CD4-positive, CD25-positive, alpha-beta regulatory T cell (primary cell): ENCODE measurements around the gene WDTC1. TPM values are rescaled to one million over a fixed set of nuclear protein-coding genes. Genes with fewer than 3 reads are reported as not detected.

ENCODE experiments used
- ATAC-seq, 2 donors: fragments of 150-1000 bp; cut with Tn5 transposase; one replicate each; pipeline ENCODE4 v1.10.0; 2021; ENCODE audit warnings: low read depth in 2 of 2, moderate number of reproducible peaks in 2 of 2, moderate library complexity in 1 of 2
- DNase-seq, 3 donors: peaks; one replicate each; pipeline versions ENCODE4 v3.0.0 to v3.0.0-alpha.2; 2012 to 2022; ENCODE audit warnings: mixed read lengths in 1 of 3
- H3K27ac ChIP-seq: one replicate; pipeline ENCODE4 v1.7.0; 2013; ENCODE audit warnings: mild to moderate bottlenecking, low read length; ENCODE audit not compliant: insufficient read depth, poor library complexity, severe bottlenecking
- H3K27me3 ChIP-seq: one replicate; pipeline ENCODE4 v1.7.0; 2013; ENCODE audit warnings: low read length; ENCODE audit not compliant: control insufficient read depth, insufficient read depth
- H3K36me3 ChIP-seq: one replicate; pipeline ENCODE4 v1.7.0; 2013; ENCODE audit warnings: mild to moderate bottlenecking, low read length, moderate library complexity; ENCODE audit not compliant: control insufficient read depth, insufficient read depth
- H3K4me1 ChIP-seq: 2 replicates; pipeline ENCODE4 v1.7.0; 2013; ENCODE audit warnings: mild to moderate bottlenecking, low read length; ENCODE audit not compliant: insufficient read depth, control insufficient read depth, poor library complexity, severe bottlenecking
- H3K4me3 ChIP-seq: one replicate; pipeline ENCODE4 v1.7.0; 2013; ENCODE audit warnings: low read depth, mild to moderate bottlenecking, low read length, moderate library complexity
- H3K9me3 ChIP-seq, 2 experiments: 1 replicate in 1 of 2; 2 replicates in 1 of 2; pipeline ENCODE4 v1.7.0; 2013; ENCODE audit warnings: low read length in 2 of 2, mild to moderate bottlenecking in 1 of 2, moderate library complexity in 1 of 2; ENCODE audit not compliant: control insufficient read depth in 2 of 2
- H3K27ac Mint-ChIP-seq, 3 donors: one replicate each; pipeline ENCODE4 v1.8.0; 2020 to 2022; ENCODE audit warnings: mild to moderate bottlenecking in 3 of 3, mixed read lengths in 3 of 3, moderate library complexity in 2 of 3
- H3K27me3 Mint-ChIP-seq: one replicate; pipeline ENCODE4 v1.8.0; 2022; ENCODE audit warnings: mild to moderate bottlenecking, mixed read lengths
- H3K36me3 Mint-ChIP-seq: one replicate; pipeline ENCODE4 v1.8.0; 2020; ENCODE audit warnings: mixed read lengths
- H3K4me1 Mint-ChIP-seq, 4 donors: one replicate each; pipeline ENCODE4 v1.8.0; 2020 to 2022; ENCODE audit warnings: mixed read lengths in 4 of 4, mild to moderate bottlenecking in 1 of 4
- H3K4me3 Mint-ChIP-seq, 4 donors: one replicate each; pipeline ENCODE4 v1.8.0; 2020 to 2022; ENCODE audit warnings: mild to moderate bottlenecking in 4 of 4, mixed read lengths in 4 of 4, moderate library complexity in 3 of 4
- H3K9me3 Mint-ChIP-seq, 7 donors: one replicate each; pipeline ENCODE4 v1.8.0; 2020 to 2022; ENCODE audit warnings: mixed read lengths in 7 of 7, mild to moderate bottlenecking in 3 of 7, moderate library complexity in 2 of 7
- polyA plus RNA-seq, 4 donors: library from polyadenylated mRNA; unstranded; fragments of 300-500 nt; fragmentation: Illumina TruSeq; gene quantifications; one replicate each; pipeline ENCODE4 v1.2.3, GENCODE V29; 2021
- total RNA-seq: library from RNA; stranded (reverse); gene quantifications from one replicate; pipeline ENCODE4 v1.2.3, GENCODE V29; 2022

Gene WDTC1
- total and polyA plus RNA-seq, 5 donors from 2014 or later: 3.3 to 46.1 (median 5.6) TPM

DNA sequence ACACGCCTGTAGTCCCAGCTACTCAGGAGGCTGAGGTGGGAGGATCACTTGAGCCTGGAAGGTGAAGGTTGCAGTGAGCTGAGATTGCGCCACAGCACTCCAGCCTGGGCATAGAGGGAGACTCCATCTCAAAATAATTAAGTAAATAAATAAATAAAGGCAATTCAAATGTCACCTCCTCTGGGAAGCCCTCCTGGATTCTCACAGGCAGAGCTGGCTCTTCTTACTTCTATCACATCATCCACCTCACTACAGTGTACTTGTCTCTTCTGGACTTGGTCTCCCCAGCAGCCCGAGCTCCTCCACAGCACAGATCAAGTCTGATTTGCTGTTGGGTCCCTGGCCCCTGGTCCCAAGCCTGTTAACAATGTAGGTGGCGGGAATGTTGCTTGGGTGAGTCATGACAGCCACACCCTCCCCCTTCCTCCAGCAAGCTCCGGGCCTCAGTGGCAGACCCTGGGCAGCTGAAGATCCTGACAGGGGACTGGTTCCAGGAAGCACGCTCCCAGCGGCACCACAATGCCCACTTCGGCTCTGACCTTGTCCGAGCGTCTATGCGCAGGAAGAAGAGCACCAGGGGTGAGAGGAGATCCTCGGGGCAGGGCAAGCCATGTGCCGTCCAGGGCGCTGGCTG is 112.7 kb downstream of the WDTC1 start:
- peaks cover 26% of the 10 kb centered on the region for H3K36me3 Mint-ChIP-seq
- no peak overlapping the region for H3K27ac ChIP-seq
- no peak overlapping the region for H3K4me3 Mint-ChIP-seq
- H3K27me3 ChIP-seq: no peaks in the 10 kb centered on the region
- peaks cover 30% of the 10 kb centered on the region for H3K36me3 ChIP-seq
- no peaks in the 10 kb centered on the region for H3K9me3 ChIP-seq
- H3K4me1 ChIP-seq: peaks cover 44% of the 10 kb centered on the region
- H3K9me3 Mint-ChIP-seq: no peaks in the 10 kb centered on the region
- H3K4me3 ChIP-seq: no peak overlapping the region
- peaks cover 4 to 43% (median 20%) of the 10 kb centered on the region in 4 donors for H3K4me1 Mint-ChIP-seq
- H3K27me3 Mint-ChIP-seq: no peaks in the 10 kb centered on the region
- ATAC-seq (no peak), DNase-seq (no peak)
- H3K27ac Mint-ChIP-seq: no peak overlapping the region

DNA sequence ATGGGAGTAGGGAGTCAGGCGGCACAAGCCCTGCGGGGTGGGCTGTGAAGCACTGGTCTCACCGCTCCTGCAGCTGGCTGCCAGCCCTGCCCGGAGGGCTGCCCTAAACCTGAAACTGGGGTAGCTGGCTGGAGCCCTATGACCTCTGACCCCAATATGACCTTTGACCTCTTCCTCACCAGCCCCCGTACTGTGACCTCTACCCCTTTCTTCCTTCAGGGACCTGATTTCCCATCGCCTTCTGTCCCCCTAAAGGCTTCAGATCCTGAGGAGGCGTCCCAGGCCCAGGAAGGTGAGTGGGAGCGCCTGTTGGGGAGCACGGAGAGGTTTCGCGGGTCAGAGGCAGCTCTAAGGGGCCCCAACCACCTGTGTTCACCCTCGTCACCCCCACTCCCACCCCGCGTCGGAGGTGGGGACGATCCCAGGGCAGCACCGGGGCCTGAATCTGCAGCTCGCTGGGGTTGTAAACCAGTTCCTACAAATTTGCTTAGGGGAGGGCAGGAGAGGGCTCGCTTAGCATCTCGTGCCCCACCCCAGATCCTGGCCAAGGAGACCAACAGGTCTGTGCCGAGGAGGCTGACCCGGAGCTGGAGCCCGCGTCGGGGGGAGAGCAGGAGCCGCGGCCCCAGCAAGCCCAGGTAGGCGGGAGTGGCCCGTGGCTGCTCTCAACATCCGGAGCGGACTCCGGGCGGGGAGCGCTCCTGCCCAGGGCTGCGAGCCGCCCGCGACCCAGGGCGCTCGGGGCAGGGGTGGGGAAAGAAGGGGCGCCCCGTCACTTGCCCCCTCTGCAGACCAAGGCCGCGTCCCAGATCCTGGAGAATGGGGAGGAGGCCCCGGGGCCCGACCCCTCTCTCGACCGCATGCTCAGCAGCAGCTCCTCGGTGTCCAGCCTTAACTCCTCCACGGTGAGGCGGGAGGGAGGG is 114.7 kb downstream of the WDTC1 start:
- H3K27me3 Mint-ChIP-seq: no peaks in the 10 kb centered on the region
- H3K27me3 ChIP-seq: no peaks in the 10 kb centered on the region
- H3K27ac ChIP-seq: peak overlapping the region; percentile 30
- peaks cover 24% of the 10 kb centered on the region for H3K36me3 Mint-ChIP-seq
- H3K4me3 ChIP-seq: no peak overlapping the region
- peak overlapping the region in 3 of 4 donors; percentile 41 to 69 (median 68) for H3K4me3 Mint-ChIP-seq
- peaks cover 30% of the 10 kb centered on the region for H3K36me3 ChIP-seq
- DNase-seq (peak in 2 of 3 donors; percentile 33 to 49), ATAC-seq (peak; percentile 70 to 78)
- H3K4me1 Mint-ChIP-seq: peaks cover 0 to 35% (median 9%) of the 10 kb centered on the region in 4 donors
- H3K9me3 ChIP-seq: no peaks in the 10 kb centered on the region
- H3K9me3 Mint-ChIP-seq: no peaks in the 10 kb centered on the region
- H3K4me1 ChIP-seq: peaks cover 32% of the 10 kb centered on the region
- H3K27ac Mint-ChIP-seq: peak overlapping the region; percentile 14 to 65 (median 36)

- Mint-ChIP-seq H3K27ac (peak overlapping the region in 1 of 3 donors; percentile 26), H3K36me3 (peaks cover 20% of the 10 kb centered on the region), H3K4me1 (peaks cover 0 to 30% (median 6%) of the 10 kb centered on the region in 4 donors), H3K27me3 (no peaks in the 10 kb centered on the region), H3K4me3 (peak overlapping the region in 2 of 4 donors; percentile 15 to 29), H3K9me3 (no peaks in the 10 kb centered on the region)
- no peak for DNase-seq
- peak in 1 of 2 donors; percentile 41 for ATAC-seq
- no peak overlapping the region for H3K27ac ChIP-seq
- no peak overlapping the region for H3K4me3 ChIP-seq
- peaks cover 25% of the 10 kb centered on the region for H3K4me1 ChIP-seq
- peaks cover 29% of the 10 kb centered on the region for H3K36me3 ChIP-seq
- no peaks in the 10 kb centered on the region for H3K27me3 ChIP-seq
- H3K9me3 ChIP-seq: no peaks in the 10 kb centered on the region
Observed at GRCh38 chr1:27349784-27350662, 115.6 kb downstream of the WDTC1 start.

GRCh38 chr1:27350663-27351540 is 116.5 kb downstream of the WDTC1 start:
- H3K9me3 Mint-ChIP-seq: no peaks in the 10 kb centered on the region
- Histone ChIP-seq H3K27me3 (no peaks in the 10 kb centered on the region), H3K4me3 (no peak overlapping the region), H3K9me3 (no peaks in the 10 kb centered on the region), H3K36me3 (peaks cover 22% of the 10 kb centered on the region), H3K4me1 (peaks cover 26% of the 10 kb centered on the region), H3K27ac (no peak overlapping the region)
- ATAC-seq (no peak), DNase-seq (no peak)
- no peaks in the 10 kb centered on the region for H3K27me3 Mint-ChIP-seq
- peaks cover 0 to 31% (median 11%) of the 10 kb centered on the region in 4 donors for H3K4me1 Mint-ChIP-seq
- H3K27ac Mint-ChIP-seq: no peak overlapping the region
- peak overlapping the region in 2 of 4 donors; percentile 15 to 29 for H3K4me3 Mint-ChIP-seq
- peaks cover 20% of the 10 kb centered on the region for H3K36me3 Mint-ChIP-seq

GRCh38 chr1:27351541-27352107 is 117.2 kb downstream of the WDTC1 start:
- H3K36me3 ChIP-seq: peaks cover 17% of the 10 kb centered on the region
- H3K27me3 Mint-ChIP-seq: no peaks in the 10 kb centered on the region
- no peaks in the 10 kb centered on the region for H3K27me3 ChIP-seq
- no peak overlapping the region for H3K27ac ChIP-seq
- H3K9me3 Mint-ChIP-seq: no peaks in the 10 kb centered on the region
- peak overlapping the region in 2 of 3 donors; percentile 15 to 41 for H3K27ac Mint-ChIP-seq
- no peak overlapping the region for H3K4me3 ChIP-seq
- peaks cover 0 to 31% (median 13%) of the 10 kb centered on the region in 4 donors for H3K4me1 Mint-ChIP-seq
- peaks cover 33% of the 10 kb centered on the region for H3K4me1 ChIP-seq
- peak overlapping the region in 3 of 4 donors; percentile 19 to 75 (median 35) for H3K4me3 Mint-ChIP-seq
- no peaks in the 10 kb centered on the region for H3K9me3 ChIP-seq
- DNase-seq (no peak), ATAC-seq (no peak)
- H3K36me3 Mint-ChIP-seq: peaks cover 15% of the 10 kb centered on the region

GRCh38 chr1:27353166-27353565 is 118.7 kb downstream of the WDTC1 start:
- Histone ChIP-seq H3K4me3 (no peak overlapping the region), H3K27ac (no peak overlapping the region), H3K4me1 (peaks cover 43% of the 10 kb centered on the region), H3K9me3 (no peaks in the 10 kb centered on the region), H3K27me3 (no peaks in the 10 kb centered on the region), H3K36me3 (peaks cover 5% of the 10 kb centered on the region)
- Mint-ChIP-seq H3K9me3 (no peaks in the 10 kb centered on the region), H3K4me1 (peaks cover 0 to 37% (median 16%) of the 10 kb centered on the region in 4 donors), H3K27ac (no peak overlapping the region), H3K4me3 (no peak overlapping the region), H3K36me3 (peaks cover 6% of the 10 kb centered on the region), H3K27me3 (no peaks in the 10 kb centered on the region)
- no peak for ATAC-seq
- DNase-seq: no peak
